ENCODE results near the gene SELENOP. TPM values are rescaled to one million over a fixed set of nuclear protein-coding genes. Genes with fewer than 3 reads are reported as not detected.

The SELENOP gene
- total and polyA plus RNA-seq, 2 of the 13 experiments (the other 11 are each of a cell fraction or from before 2014, with no cell fraction given): 1,895 to 2,083 TPM

DNA sequence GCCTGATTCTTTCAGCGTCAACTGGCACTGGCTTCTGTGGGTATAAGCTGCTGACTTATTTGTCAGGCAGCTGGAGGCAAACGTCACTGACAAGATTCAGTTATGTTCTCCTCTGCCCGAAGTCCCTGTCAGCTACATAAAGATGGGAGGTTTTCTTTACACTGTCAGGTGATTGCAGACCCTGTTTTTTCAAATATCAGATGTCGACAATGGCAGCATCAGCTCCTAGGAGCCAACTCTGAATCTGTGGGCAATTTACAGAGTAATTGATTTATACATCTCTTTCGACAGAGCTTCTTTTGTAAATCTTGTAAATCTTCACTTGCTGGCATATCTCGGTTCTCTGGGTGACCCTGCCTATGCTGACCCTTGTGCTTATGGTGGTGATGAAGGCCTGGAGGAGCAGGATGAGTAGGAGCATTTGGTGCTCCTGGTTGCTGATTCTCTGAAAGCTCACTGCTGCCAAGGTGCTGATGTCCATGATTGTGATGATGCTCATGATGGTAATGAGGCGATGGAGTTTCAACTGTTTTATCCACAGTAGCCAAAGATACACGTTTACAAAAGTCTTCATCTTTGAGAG lies 10.9 kb downstream of the SELENOP start (continued):
- TF ChIP-seq MED1 (CRISPR knock-in tag; IDR thresholded peaks at IDR 0.05): peak; percentile 49; the same call in 1 of the 2 replicates
- peak; percentile 68; the same call in 1 of the 2 replicates for TF ChIP-seq REL (CRISPR knock-in tag; conservative IDR thresholded peaks at IDR 0.05)
- TF ChIP-seq CBX5 (CRISPR knock-in tag; IDR thresholded peaks at IDR 0.05; ENCODE audit: borderline replicate concordance): no peak
- TF ChIP-seq ZNF619 (CRISPR knock-in tag; IDR thresholded peaks at IDR 0.05): no peak
- TF ChIP-seq, protein P1, sequence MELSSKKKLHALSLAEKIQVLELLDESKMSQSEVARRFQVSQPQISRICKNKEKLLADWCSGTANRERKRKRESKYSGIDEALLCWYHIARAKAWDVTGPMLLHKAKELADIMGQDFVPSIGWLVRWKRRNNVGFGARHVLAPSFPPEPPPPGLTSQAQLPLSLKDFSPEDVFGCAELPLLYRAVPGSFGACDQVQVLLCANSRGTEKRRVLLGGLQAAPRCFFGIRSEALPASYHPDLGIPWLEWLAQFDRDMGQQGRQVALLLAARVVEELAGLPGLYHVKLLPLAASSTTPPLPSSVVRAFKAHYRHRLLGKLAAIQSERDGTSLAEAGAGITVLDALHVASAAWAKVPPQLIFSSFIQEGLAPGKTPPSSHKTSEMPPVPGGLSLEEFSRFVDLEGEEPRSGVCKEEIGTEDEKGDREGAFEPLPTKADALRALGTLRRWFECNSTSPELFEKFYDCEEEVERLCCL (CRISPR knock-in tag; IDR thresholded peaks at IDR 0.05; ENCODE audit: borderline replicate concordance): no peak
- TF ChIP-seq, protein P2, sequence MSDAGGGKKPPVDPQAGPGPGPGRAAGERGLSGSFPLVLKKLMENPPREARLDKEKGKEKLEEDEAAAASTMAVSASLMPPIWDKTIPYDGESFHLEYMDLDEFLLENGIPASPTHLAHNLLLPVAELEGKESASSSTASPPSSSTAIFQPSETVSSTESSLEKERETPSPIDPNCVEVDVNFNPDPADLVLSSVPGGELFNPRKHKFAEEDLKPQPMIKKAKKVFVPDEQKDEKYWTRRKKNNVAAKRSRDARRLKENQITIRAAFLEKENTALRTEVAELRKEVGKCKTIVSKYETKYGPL (CRISPR knock-in tag; IDR thresholded peaks at IDR 0.05): no peak
- no peak for TF ChIP-seq XBP1 (CRISPR knock-in tag; IDR thresholded peaks at IDR 0.05)
- no peak for TF ChIP-seq TOE1 (CRISPR knock-in tag; IDR thresholded peaks at IDR 0.05)
- no peak for TF ChIP-seq ZNF660 (CRISPR knock-in tag; IDR thresholded peaks at IDR 0.05; ENCODE audit: borderline replicate concordance, low read depth)
- TF ChIP-seq, protein P3, sequence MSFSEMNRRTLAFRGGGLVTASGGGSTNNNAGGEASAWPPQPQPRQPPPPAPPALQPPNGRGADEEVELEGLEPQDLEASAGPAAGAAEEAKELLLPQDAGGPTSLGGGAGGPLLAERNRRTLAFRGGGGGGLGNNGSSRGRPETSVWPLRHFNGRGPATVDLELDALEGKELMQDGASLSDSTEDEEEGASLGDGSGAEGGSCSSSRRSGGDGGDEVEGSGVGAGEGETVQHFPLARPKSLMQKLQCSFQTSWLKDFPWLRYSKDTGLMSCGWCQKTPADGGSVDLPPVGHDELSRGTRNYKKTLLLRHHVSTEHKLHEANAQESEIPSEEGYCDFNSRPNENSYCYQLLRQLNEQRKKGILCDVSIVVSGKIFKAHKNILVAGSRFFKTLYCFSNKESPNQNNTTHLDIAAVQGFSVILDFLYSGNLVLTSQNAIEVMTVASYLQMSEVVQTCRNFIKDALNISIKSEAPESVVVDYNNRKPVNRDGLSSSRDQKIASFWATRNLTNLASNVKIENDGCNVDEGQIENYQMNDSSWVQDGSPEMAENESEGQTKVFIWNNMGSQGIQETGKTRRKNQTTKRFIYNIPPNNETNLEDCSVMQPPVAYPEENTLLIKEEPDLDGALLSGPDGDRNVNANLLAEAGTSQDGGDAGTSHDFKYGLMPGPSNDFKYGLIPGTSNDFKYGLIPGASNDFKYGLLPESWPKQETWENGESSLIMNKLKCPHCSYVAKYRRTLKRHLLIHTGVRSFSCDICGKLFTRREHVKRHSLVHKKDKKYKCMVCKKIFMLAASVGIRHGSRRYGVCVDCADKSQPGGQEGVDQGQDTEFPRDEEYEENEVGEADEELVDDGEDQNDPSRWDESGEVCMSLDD (CRISPR knock-in tag; IDR thresholded peaks at IDR 0.05; ENCODE audit: borderline replicate concordance): no peak
- 0 out of 2 replicates have a peak, but pooled peaks have one; percentile 24 for TF ChIP-seq ZNF589 (CRISPR knock-in tag; conservative IDR thresholded peaks at IDR 0.05)
- no peak for TF ChIP-seq ZMYM2 (CRISPR knock-in tag; IDR thresholded peaks at IDR 0.05)
- no peak for TF ChIP-seq RBFOX2 (IDR thresholded peaks at IDR 0.05; ENCODE audit: low read depth, low read length)
- TF ChIP-seq ZC3H13 (CRISPR knock-in tag; IDR thresholded peaks at IDR 0.05): peak; percentile 100
- TF ChIP-seq ERF (CRISPR knock-in tag; IDR thresholded peaks at IDR 0.05): no peak
- no peak for TF ChIP-seq SMARCC2 (IDR thresholded peaks at IDR 0.05)
- TF ChIP-seq, protein P4, sequence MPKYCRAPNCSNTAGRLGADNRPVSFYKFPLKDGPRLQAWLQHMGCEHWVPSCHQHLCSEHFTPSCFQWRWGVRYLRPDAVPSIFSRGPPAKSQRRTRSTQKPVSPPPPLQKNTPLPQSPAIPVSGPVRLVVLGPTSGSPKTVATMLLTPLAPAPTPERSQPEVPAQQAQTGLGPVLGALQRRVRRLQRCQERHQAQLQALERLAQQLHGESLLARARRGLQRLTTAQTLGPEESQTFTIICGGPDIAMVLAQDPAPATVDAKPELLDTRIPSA (CRISPR knock-in tag; IDR thresholded peaks at IDR 0.05; ENCODE audit: borderline replicate concordance): no peak
- TF ChIP-seq ZNF782 (CRISPR knock-in tag; IDR thresholded peaks at IDR 0.05; ENCODE audit: borderline replicate concordance): no peak
- TF ChIP-seq SMARCE1 (IDR thresholded peaks at IDR 0.05; ENCODE audit: borderline replicate concordance): no peak
- TF ChIP-seq HOXA5 (CRISPR knock-in tag; IDR thresholded peaks at IDR 0.05): no peak
- TF ChIP-seq EHMT2 (IDR thresholded peaks at IDR 0.05; ENCODE audit: borderline replicate concordance, low read depth, low read length): no peak
- TF ChIP-seq ZNF160 (CRISPR knock-in tag; IDR thresholded peaks at IDR 0.05): no peak
- TF ChIP-seq CHCHD3 (CRISPR knock-in tag; IDR thresholded peaks at IDR 0.05): no peak
- no peak for TF ChIP-seq ZNF572 (CRISPR knock-in tag; IDR thresholded peaks at IDR 0.05)
- no peak for TF ChIP-seq ZSCAN9 (CRISPR knock-in tag; IDR thresholded peaks at IDR 0.05; ENCODE audit: borderline replicate concordance)
- TF ChIP-seq NCOA1 (CRISPR knock-in tag; IDR thresholded peaks at IDR 0.05): no peak
- no peak for TF ChIP-seq ADNP (CRISPR knock-in tag; IDR thresholded peaks at IDR 0.05)
- peak; percentile 2 for TF ChIP-seq PHF5A (CRISPR knock-in tag; IDR thresholded peaks at IDR 0.05; ENCODE audit: low read depth, unreplicated experiment)
